Measurements from ENCODE around the gene TCIRG1.
"Not testable (repeated sequence)": the region's sequence is repeated elsewhere in the genome, so short reads cannot be mapped to it uniquely, and the experiment has no call there.

Gene TCIRG1, protein sequence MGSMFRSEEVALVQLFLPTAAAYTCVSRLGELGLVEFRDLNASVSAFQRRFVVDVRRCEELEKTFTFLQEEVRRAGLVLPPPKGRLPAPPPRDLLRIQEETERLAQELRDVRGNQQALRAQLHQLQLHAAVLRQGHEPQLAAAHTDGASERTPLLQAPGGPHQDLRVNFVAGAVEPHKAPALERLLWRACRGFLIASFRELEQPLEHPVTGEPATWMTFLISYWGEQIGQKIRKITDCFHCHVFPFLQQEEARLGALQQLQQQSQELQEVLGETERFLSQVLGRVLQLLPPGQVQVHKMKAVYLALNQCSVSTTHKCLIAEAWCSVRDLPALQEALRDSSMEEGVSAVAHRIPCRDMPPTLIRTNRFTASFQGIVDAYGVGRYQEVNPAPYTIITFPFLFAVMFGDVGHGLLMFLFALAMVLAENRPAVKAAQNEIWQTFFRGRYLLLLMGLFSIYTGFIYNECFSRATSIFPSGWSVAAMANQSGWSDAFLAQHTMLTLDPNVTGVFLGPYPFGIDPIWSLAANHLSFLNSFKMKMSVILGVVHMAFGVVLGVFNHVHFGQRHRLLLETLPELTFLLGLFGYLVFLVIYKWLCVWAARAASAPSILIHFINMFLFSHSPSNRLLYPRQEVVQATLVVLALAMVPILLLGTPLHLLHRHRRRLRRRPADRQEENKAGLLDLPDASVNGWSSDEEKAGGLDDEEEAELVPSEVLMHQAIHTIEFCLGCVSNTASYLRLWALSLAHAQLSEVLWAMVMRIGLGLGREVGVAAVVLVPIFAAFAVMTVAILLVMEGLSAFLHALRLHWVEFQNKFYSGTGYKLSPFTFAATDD

DNA sequence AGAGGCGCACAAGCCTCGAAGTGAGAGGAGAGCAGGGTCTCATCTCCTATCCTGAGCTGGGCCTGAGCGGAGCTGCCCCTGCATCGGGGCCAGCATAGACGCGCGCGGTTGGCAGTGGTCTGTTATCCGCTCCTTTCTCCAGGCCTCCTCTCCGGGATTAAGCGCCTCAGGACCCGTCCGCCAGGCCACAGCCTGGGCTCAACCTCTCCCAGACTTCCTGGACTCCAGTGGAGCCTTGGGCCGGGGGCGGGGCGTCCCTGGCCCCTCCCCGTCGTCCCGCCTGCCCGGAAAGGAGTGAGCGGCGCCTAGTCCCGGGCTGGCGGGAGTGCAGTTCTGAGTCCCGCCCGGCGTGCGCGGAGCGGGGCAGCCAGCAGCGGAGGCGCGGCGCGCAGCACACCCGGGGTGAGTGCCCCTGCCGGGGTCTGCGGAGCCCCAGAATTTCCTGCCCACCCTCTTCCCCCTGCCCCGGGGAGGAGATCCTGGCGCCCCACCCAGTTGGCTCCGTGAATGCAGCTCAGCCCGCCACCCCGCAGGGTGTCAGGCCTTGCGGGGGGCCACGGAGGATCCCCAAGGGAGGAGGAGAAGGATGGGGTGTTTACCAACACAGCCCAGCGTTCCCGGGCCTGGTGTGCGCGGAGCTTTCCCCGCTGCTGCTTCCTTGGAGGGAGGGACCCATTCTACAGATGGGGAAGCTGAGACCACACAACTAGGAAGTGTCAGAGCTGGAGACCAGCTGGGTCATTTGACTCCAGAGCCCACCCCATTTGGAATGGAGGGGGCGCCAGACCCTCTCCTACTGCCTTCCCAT is at the start of gene TCIRG1:
Gene TCIRG1, plus strand, starts transcription at position 308 of the 808 bp plus-strand sequence. CDS start 2,247 bp downstream, outside the sequence.
- Histone ChIP-seq H3K9ac (ENCODE audit: low read length) (peak within 1 kb of the TSS; percentile 93), H3K4me3 (ENCODE audit: low read length) (peak within 1 kb of the TSS; percentile 89), H3K9me3 (ENCODE audit: control insufficient read depth, low read length) (no peaks in the 10 kb centered on the region), H3K36me3 (ENCODE audit: control insufficient read depth, insufficient read depth, low read length, severe bottlenecking) (peaks cover 3% of the 10 kb centered on the region), H3K4me1 (ENCODE audit: control insufficient read depth, insufficient read depth, low read length) (peaks cover 40% of the 10 kb centered on the region), H3K27me3 (replicated peaks; ENCODE audit: control insufficient read depth, insufficient read depth, low read length) (no peaks in the 10 kb centered on the region)
- DNase-seq (ENCODE audit: low read depth): peak; percentile 93

DNA sequence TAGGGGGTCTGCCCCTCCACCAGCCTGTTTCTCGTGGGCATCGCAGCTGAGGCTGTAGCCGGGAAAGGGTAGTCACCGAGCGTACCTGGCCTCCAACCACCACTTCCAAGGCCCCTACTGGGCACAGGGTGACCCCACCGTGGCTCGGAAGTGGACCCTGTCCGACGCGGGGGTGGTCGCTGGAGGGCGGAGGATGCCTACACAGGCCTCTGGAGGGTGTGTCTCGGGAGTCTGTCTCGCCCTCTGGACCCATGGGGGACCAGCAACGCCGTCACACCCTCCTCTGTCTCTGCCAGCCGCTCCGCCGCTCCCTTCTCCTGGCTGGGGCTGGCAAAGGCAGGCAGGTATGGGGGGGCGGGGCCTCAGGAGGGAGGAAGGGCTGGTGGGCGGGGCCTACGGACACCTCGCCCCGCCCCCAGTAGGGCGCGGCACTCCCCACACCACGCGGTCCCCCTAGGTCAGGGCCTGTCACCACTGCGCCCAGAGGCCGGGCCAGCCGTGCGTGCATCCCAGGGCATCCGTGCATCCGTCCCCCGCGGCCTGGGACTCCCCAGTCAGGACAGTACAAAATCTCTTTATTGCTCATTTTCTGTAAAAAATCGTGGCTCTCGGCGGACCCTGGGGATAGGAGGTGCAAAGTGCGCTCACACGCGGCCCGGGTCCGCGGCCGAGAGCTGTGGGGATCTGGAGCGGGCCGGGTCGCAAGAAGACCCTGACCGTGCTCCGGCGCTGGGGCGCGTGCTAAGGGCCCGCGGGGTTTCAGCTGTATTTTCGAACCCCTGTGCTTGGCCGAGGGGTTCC is 48.1 kb upstream of the TCIRG1 start:
- not testable (repeated sequence) for H3K4me3 ChIP-seq (ENCODE audit: low read length); H3K36me3 ChIP-seq (ENCODE audit: control insufficient read depth, insufficient read depth, low read length, severe bottlenecking); DNase-seq (ENCODE audit: low read depth); H3K9ac ChIP-seq (ENCODE audit: low read length); H3K27me3 ChIP-seq (replicated peaks; ENCODE audit: control insufficient read depth, insufficient read depth, low read length); H3K9me3 ChIP-seq (ENCODE audit: control insufficient read depth, low read length); H3K4me1 ChIP-seq (ENCODE audit: control insufficient read depth, insufficient read depth, low read length)

DNA sequence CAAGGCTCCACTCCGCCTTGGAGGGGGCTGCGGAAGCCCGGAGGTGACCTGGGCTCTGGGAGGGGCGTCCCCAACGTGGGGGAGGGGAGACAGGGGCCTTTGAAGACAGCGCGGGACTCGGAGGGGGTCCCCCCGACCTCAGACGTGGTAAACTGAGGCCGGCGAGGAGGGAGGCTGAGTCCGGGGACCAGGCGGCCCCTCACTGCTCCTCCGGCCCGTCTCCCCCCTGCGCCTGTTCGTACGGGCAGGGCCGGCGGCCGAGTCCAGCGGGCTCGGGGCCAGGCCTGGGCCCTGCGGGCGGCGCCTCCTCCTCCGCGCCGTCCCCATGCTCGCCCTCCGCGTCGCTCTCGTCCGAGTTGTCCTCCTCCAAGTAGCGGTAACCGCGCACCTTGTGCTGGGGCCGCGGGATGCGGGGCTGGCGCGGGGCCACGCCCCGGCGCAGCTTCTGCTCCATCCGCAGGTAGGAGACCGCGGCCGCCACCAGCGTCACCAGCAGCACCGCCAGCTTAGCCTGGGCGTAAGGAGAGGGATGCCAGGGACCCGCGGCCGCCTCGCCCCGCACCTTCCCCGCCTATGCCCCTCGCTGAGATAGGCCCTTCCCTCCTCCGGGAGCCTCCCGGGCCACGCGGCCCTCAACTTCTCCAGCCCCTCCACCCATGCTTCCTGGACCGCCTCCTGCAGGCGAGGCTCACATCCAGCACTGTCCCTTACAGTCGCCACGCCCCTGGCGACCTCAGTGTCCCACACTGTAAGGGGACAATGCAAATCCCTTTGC is 47.3 kb upstream of the TCIRG1 start:
- H3K9ac ChIP-seq (ENCODE audit: low read length); H3K4me3 ChIP-seq (ENCODE audit: low read length); H3K4me1 ChIP-seq (ENCODE audit: control insufficient read depth, insufficient read depth, low read length): not testable (repeated sequence)

DNA sequence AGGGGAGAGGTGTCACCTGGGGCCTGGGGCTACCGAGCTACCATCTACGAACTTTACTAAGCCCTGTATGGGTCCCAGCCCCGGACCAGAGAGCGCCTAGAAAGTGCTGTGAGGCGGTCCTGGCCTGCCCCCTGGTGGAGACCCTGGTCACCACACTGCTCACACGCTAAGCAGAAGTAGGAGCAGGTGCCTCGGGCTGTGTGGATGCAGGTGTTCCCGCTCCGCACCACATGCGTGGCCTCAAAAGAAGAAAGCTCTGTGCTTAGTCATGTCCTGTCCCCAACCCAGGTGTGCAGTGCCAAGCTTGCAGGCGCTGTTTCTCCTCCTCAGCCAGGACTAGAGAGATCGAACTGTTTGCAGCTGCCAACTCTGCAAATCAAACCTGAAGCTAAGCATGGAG is 45.0 kb upstream of the TCIRG1 start:
- not testable (repeated sequence) for DNase-seq (ENCODE audit: low read depth); H3K36me3 ChIP-seq (ENCODE audit: control insufficient read depth, insufficient read depth, low read length, severe bottlenecking)

More for the DNA sequence above, 47.3 kb upstream of the TCIRG1 start:
- DNase-seq (ENCODE audit: low read depth); H3K9me3 ChIP-seq (ENCODE audit: control insufficient read depth, low read length); H3K36me3 ChIP-seq (ENCODE audit: control insufficient read depth, insufficient read depth, low read length, severe bottlenecking); H3K27me3 ChIP-seq (replicated peaks; ENCODE audit: control insufficient read depth, insufficient read depth, low read length): not testable (repeated sequence)

DNA sequence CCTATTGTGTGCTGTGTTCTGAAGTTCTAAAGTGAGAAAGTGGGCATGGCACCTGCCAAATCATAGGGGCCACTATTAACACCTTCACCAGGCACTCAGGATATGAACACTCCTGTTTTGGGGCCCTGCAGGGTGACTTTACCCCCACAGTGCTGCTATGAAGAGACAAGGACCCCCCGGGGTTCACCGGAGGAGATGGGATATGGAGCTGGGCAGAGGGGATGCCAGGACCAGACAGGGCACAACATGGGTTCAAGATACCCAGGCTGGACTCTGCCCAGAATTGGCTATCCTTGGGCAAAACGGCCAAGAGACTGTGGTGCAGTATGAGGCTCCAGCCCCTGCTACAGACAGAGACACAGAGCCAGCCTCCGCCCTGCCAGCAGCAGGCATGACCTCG is 44.4 kb upstream of the TCIRG1 start:
- DNase-seq (ENCODE audit: low read depth); H3K36me3 ChIP-seq (ENCODE audit: control insufficient read depth, insufficient read depth, low read length, severe bottlenecking); H3K4me3 ChIP-seq (ENCODE audit: low read length); H3K4me1 ChIP-seq (ENCODE audit: control insufficient read depth, insufficient read depth, low read length); H3K9me3 ChIP-seq (ENCODE audit: control insufficient read depth, low read length); H3K9ac ChIP-seq (ENCODE audit: low read length); H3K27me3 ChIP-seq (replicated peaks; ENCODE audit: control insufficient read depth, insufficient read depth, low read length): not testable (repeated sequence)

More for the DNA sequence above, 45.0 kb upstream of the TCIRG1 start:
- not testable (repeated sequence) for H3K27me3 ChIP-seq (replicated peaks; ENCODE audit: control insufficient read depth, insufficient read depth, low read length); H3K4me1 ChIP-seq (ENCODE audit: control insufficient read depth, insufficient read depth, low read length); H3K9ac ChIP-seq (ENCODE audit: low read length); H3K4me3 ChIP-seq (ENCODE audit: low read length); H3K9me3 ChIP-seq (ENCODE audit: control insufficient read depth, low read length)

DNA sequence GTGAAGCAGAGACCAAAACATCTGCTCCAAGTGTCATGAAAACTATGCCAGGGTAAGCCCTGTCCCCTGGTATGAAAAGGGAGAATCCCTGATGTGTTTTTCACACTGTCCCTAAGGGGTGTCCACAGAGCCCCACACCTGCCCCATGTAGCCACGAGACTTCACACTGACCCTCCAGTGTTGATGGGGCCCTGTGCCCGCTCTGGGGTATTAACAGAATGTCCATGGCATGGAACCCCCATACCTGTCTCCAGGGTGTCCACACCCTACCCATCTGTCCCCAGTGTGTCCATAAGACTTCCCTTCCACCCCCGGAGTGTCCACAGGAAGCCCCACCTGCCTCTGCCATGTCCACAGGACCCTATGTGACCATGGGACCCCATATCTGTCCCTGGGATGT is 43.7 kb upstream of the TCIRG1 start:
- not testable (repeated sequence) for H3K9me3 ChIP-seq (ENCODE audit: control insufficient read depth, low read length); H3K4me3 ChIP-seq (ENCODE audit: low read length); DNase-seq (ENCODE audit: low read depth); H3K36me3 ChIP-seq (ENCODE audit: control insufficient read depth, insufficient read depth, low read length, severe bottlenecking); H3K27me3 ChIP-seq (replicated peaks; ENCODE audit: control insufficient read depth, insufficient read depth, low read length); H3K4me1 ChIP-seq (ENCODE audit: control insufficient read depth, insufficient read depth, low read length); H3K9ac ChIP-seq (ENCODE audit: low read length)

DNA sequence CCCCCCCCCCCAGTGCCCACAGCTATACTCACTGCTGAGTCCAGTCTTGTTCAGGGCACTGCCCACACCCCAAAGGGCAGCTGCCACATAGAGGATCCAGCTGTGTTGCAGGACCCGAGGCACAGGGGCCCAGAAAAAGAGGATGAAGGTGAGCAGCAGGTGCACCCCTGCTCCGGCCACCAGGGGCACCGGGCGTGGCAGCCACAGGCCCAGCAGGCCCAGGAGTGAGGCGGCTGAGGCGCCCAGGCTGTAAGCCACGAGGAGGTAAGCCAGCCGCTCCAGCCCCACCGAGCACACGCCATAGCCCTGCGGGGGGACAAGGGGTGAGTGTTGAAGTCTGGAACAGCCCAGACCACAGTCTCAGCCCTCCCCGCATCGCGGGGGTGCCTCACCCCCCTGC is 43.2 kb upstream of the TCIRG1 start:
- H3K27me3 ChIP-seq (replicated peaks; ENCODE audit: control insufficient read depth, insufficient read depth, low read length); H3K9ac ChIP-seq (ENCODE audit: low read length); H3K9me3 ChIP-seq (ENCODE audit: control insufficient read depth, low read length); H3K4me1 ChIP-seq (ENCODE audit: control insufficient read depth, insufficient read depth, low read length); H3K36me3 ChIP-seq (ENCODE audit: control insufficient read depth, insufficient read depth, low read length, severe bottlenecking); DNase-seq (ENCODE audit: low read depth); H3K4me3 ChIP-seq (ENCODE audit: low read length): not testable (repeated sequence)

DNA sequence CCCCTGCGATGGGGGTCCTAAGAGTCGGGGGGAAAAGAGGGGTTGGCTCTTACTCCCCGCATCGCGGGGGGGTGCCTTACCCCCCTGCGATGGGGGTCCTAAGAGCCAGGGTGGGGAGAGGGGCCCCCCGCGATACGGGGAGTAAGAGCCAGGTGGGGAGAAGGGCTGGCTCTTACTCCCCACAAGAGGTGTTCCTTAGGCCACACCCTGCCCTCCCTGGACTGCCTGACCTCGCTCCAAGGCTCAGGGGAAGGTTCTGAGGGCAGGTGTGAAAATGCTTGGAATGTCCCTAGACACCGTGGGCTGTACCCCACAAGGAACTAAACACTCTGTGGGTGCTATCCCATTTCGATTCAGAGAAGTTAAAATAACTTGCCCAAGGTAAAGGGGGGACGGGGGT is 42.8 kb upstream of the TCIRG1 start:
- H3K9ac ChIP-seq (ENCODE audit: low read length): no peak overlapping the region
- H3K27me3 ChIP-seq (replicated peaks; ENCODE audit: control insufficient read depth, insufficient read depth, low read length): no peaks in the 10 kb centered on the region
- DNase-seq (ENCODE audit: low read depth): no peak
- no peaks in the 10 kb centered on the region for H3K9me3 ChIP-seq (ENCODE audit: control insufficient read depth, low read length)
- H3K36me3 ChIP-seq (ENCODE audit: control insufficient read depth, insufficient read depth, low read length, severe bottlenecking): no peaks in the 10 kb centered on the region
- H3K4me3 ChIP-seq (ENCODE audit: low read length): no peak overlapping the region
- H3K4me1 ChIP-seq (ENCODE audit: control insufficient read depth, insufficient read depth, low read length): no peaks in the 10 kb centered on the region

DNA sequence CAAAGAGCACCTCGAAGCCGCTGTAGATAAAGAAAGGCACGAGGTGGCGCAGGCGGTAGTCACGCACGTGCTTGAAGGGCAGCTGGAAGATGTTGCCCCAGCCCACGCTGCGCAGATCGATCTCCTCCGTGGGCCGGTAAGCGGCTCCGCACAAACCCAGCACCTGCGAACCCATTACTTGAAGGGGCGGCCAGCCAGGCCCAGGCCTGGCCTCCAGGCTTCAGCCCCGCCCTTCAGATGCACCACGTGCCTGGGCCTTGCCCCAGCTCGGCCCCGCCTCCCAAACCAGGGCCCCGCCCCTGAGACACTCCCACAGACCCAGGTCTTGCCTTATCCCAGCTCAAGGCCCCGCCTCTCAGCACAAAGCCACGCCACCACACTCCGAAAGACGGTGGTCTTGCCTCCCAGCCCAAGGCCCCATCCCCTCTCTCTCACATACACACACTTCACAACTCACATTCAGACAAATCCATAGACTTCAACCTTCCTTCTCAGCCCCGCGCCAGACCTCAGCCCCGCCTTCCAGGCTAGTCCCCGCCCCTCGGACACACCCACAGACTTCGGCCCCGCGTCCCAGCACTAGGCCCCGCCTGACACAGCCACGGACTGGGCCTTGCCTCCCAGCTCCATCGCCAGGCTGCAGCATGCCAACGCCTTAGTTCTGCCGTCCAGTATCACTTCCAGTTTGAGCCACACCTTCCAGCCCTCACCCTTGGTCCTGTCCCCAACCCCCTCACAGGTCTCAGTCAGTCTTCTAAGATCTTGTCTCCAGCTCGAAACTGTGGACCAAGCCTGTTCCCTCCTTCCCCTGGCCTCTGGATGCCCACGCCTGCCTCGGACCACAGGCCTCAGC is 42.0 kb upstream of the TCIRG1 start:
- no peaks in the 10 kb centered on the region for H3K9me3 ChIP-seq (ENCODE audit: control insufficient read depth, low read length)
- no peaks in the 10 kb centered on the region for H3K36me3 ChIP-seq (ENCODE audit: control insufficient read depth, insufficient read depth, low read length, severe bottlenecking)
- H3K4me1 ChIP-seq (ENCODE audit: control insufficient read depth, insufficient read depth, low read length): no peaks in the 10 kb centered on the region
- DNase-seq (ENCODE audit: low read depth): no peak
- no peak overlapping the region for H3K9ac ChIP-seq (ENCODE audit: low read length)
- H3K4me3 ChIP-seq (ENCODE audit: low read length): no peak overlapping the region
- no peaks in the 10 kb centered on the region for H3K27me3 ChIP-seq (replicated peaks; ENCODE audit: control insufficient read depth, insufficient read depth, low read length)

Data from adipocyte (in vitro differentiated cells).